Activated CD4-positive, alpha-beta T cell treated with anti-CD3 and anti-CD28 coated beads for 24 hours (primary cell): ENCODE results near the gene LMF1.

Experiments used
- DNase-seq, 2 donors: peaks; one replicate each; pipeline ENCODE4 v3.0.0-alpha.2; 2020; ENCODE audit warnings: low read depth in 2 of 2

The LMF1 gene

GRCh38 chr16:881219-882097 is 89.3 kb downstream of the LMF1 start:
- DNase-seq: no peak

- no peak for DNase-seq
Measured at GRCh38 chr16:880471-881171, 90.2 kb downstream of the LMF1 start.

- no peak for DNase-seq
Measured at GRCh38 chr16:879986-880385, 90.8 kb downstream of the LMF1 start.

- no peak for DNase-seq
Measured at GRCh38 chr16:879461-879861, 91.3 kb downstream of the LMF1 start.

- DNase-seq: no peak
Measured at GRCh38 chr16:878886-879285, 91.9 kb downstream of the LMF1 start.

- DNase-seq: peak in 1 of 2 donors; percentile 10
Measured at GRCh38 chr16:878072-878784, 92.6 kb downstream of the LMF1 start.

- DNase-seq: no peak
Measured at GRCh38 chr16:877242-878071, 93.3 kb downstream of the LMF1 start.

GRCh38 chr16:876523-877241 is 94.1 kb downstream of the LMF1 start:
- no peak for DNase-seq

GRCh38 chr16:876041-876335 is 94.8 kb downstream of the LMF1 start:
- no peak for DNase-seq

- no peak for DNase-seq
Measured at GRCh38 chr16:875182-876040, 95.4 kb downstream of the LMF1 start.

GRCh38 chr16:874366-875181 is 96.2 kb downstream of the LMF1 start:
- DNase-seq: no peak

GRCh38 chr16:873889-874288 is 96.9 kb downstream of the LMF1 start:
- no peak for DNase-seq

- DNase-seq: no peak
Measured at GRCh38 chr16:873243-873661, 97.5 kb downstream of the LMF1 start.

- DNase-seq: no peak
Measured at GRCh38 chr16:872436-873242, 98.1 kb downstream of the LMF1 start.

GRCh38 chr16:871562-872345 is 99.0 kb downstream of the LMF1 start:
- no peak for DNase-seq

GRCh38 chr16:870856-871561 is 99.8 kb downstream of the LMF1 start:
- no peak for DNase-seq
